Heart right ventricle (tissue), 16 donors: ENCODE results near the gene ZNF747. TPM values are rescaled to one million over a fixed set of nuclear protein-coding genes. Genes with fewer than 3 reads are reported as not detected.
A peak's percentile ranks its signal among the peaks of the same experiment; 100 is the strongest.

Source experiments
- ATAC-seq, 8 donors: fragments of 200-7000 bp; cut with Tn5 transposase; one replicate each; pipeline ENCODE4 v1.9.1; 2020; ENCODE audit warnings: mild to moderate bottlenecking in 8 of 8, moderate library complexity in 8 of 8, moderate number of reproducible peaks in 1 of 8
- DNase-seq, 2 donors: peaks; one replicate each; pipeline ENCODE4 v3.0.0-alpha.2; 2020
- H3K27ac ChIP-seq, 10 donors: fragments of 200-600 bp; sonication (generic) in 2 of 10; one replicate each; pipeline versions ENCODE4 v1.5.0 to v1.8.0; 2020 to 2022; ENCODE audit warnings: mild to moderate bottlenecking in 3 of 10
- H3K27me3 ChIP-seq, 7 donors: fragments of 200-600 bp; one replicate each; pipeline ENCODE4 v1.8.0; 2021 to 2022; ENCODE audit warnings: mild to moderate bottlenecking in 2 of 7
- H3K36me3 ChIP-seq, 9 donors: fragments of 200-600 bp; sonication (generic) in 1 of 9; one replicate each; pipeline versions ENCODE4 v1.5.0 to v1.8.0; 2020 to 2022; ENCODE audit warnings: mild to moderate bottlenecking in 2 of 9
- H3K4me1 ChIP-seq, 9 donors: fragments of 200-600 bp; sonication (generic) in 1 of 9; one replicate each; pipeline versions ENCODE4 v1.5.0 to v1.8.0; 2020 to 2022; ENCODE audit warnings: mild to moderate bottlenecking in 4 of 9
- H3K4me3 ChIP-seq, 10 donors: fragments of 200-600 bp; sonication (generic) in 2 of 10; one replicate each; pipeline versions ENCODE4 v1.5.0 to v1.8.0; 2020 to 2022; ENCODE audit warnings: mild to moderate bottlenecking in 7 of 10, moderate library complexity in 2 of 10
- H3K9me3 ChIP-seq, 11 donors: fragments of 200-600 bp in 10 of 11; sonication (generic) in 2 of 11; one replicate each; pipeline versions ENCODE4 v1.5.0 to v1.8.0; 2013 to 2022; ENCODE audit warnings: mild to moderate bottlenecking in 2 of 11, control low read depth in 1 of 11, moderate library complexity in 1 of 11
- CTCF ChIP-seq, 9 donors: fragments of 200-600 bp; sonication (generic) in 2 of 9; IDR thresholded peaks; one replicate each; pipeline versions ENCODE4 v1.5.0 to v1.8.0; 2021 to 2022; ENCODE audit warnings: antibody characterized with exemption in 9 of 9, mild to moderate bottlenecking in 5 of 9, moderate library complexity in 1 of 9
- WGBS, 2 donors: extraction: QIAGEN DNeasy Blood & Tissue Kit; methylation state at CpG; one replicate each; pipeline ENCODE4 v1.1.7; 2013; ENCODE audit warnings: inconsistent platforms in 1 of 2; 5-methylcytosine and 5-hydroxymethylcytosine counted together
- intact Hi-C, 10 donors: fragments of 100-400 bp; cut with DNase I; formaldehyde crosslinking; loops; one replicate each; pipeline versions ENCODE4 v1.11.1 to v1.14.2; 2022
- polyA plus RNA-seq, 2 donors: library from polyadenylated mRNA; stranded (reverse); fragments of 200-250 nt; gene quantifications; one replicate each; pipeline ENCODE4 v1.2.3, GENCODE V29; 2013
- total RNA-seq, 10 donors: library from RNA; stranded (reverse); fragmentation: NEBNext Ultra II Directional in 3 of 10; extraction: Animal tissue kit (Norgen Biotek cat#: 25700) in 3 of 10; gene quantifications; one replicate each; pipeline versions ENCODE4 v1.2.1 to v1.2.4, GENCODE V29; 2021 to 2023
- donor health status: Arrhythmogenic right ventricular cardiomyopathy.
- donor health status: ischemic (EF 13 %, LVEDD 7.1; RV severe dilation, severe dysfunction).
- donor health status: healthy with polysubstance abuse.
- donor health status: DM: no; HTN: yes; CAD: no.
- donor health status: DM: no; HTN: no; CAD: no.
- donor health status: ischemic (EF 25% LVEDD 6.9; RV normal size, moderate dysfunction).
- donor health status: ischemic (EF 25% LVEDD 5.7; RV mildly dilated, moderate dysfunction).
- donor health status: healthy.
- donor health status: DM: yes; HTN: yes; CAD: no.
- donor health status: Ischemic cardiomyopathy.
- donor health status: ischemic (EF 35%, LVEDD 5.7; RV mildly dilated, moderate dysfunction).
- donor health status: nonischemic (EF 11% LVEDD 7.7; RV severe dilation, severe dysfunction).
- donor health status: DM: yes; HTN: yes; CAD: no.
- donor health status: PGD.
- donor health status: ischemic (EF 29% LVEDD 5.4; RV normal size, mild dysfunction).
- donor health status: nonischemic (EF 23%, LVEDD 6.1; RV moderate dilation, normal function).

Gene ZNF747
- total and polyA plus RNA-seq, 12 donors, result 8.5 to 14.3 (median 10.5) TPM

GRCh38 chr16:30526823-30527634 lies 7.6 kb downstream of the ZNF747 start:
- Histone ChIP-seq H3K27me3 (no peaks in the 10 kb centered on the region), H3K4me3 (peak overlapping the region; percentile 52 to 87 (median 71)), H3K4me1 (peaks cover 8 to 43% (median 38%) of the 10 kb centered on the region in 9 donors), H3K27ac (peak overlapping the region; percentile 94 to 100 (median 99)), H3K36me3 (peaks cover 0 to 34% (median 8%) of the 10 kb centered on the region in 9 donors), H3K9me3 (no peaks in the 10 kb centered on the region)
- TF ChIP-seq CTCF (IDR thresholded peaks at IDR 0.05), result peak in 6 of 9 donors; percentile 23 to 50 (median 33)
- 1% methylated on average over 73 to 79 of the region's 79 CpGs for WGBS, 2 donors
- DNase-seq (peak; percentile 98 to 99), ATAC-seq (peak; percentile 92 to 97 (median 95))
- intact Hi-C loops, result loop anchor here in 7 of 10 donors (2.0 to 10.0 kb wide), 10 partner anchors 32 to 128 kb away; partner anchors contain the start of genes SEPHS2 (in 5 of the 7), ZNF688 (in 4 of the 7), DCTPP1 (in 1 of the 7) and FBRS (in 1 of the 7)

GRCh38 chr16:30526137-30526822 lies 8.4 kb downstream of the ZNF747 start, which contains the start of gene ZNF768:
TSS of gene ZNF768 (minus strand) at chr16:30526566. CDS start at chr16:30526413, 153 bp downstream.
- Histone ChIP-seq H3K9me3 (no peaks in the 10 kb centered on the region), H3K36me3 (peaks cover 0 to 26% (median under 1%) of the 10 kb centered on the region in 9 donors), H3K4me1 (peaks cover 8 to 48% (median 38%) of the 10 kb centered on the region in 9 donors), H3K27ac (peak within 1 kb of the TSS; percentile 94 to 100 (median 99)), H3K4me3 (peak within 1 kb of the TSS; percentile 52 to 87 (median 71)), H3K27me3 (no peaks in the 10 kb centered on the region)
- DNase-seq, result peak in 1 of 2 donors; percentile 48
- intact Hi-C loops, result loop anchor here in 7 of 10 donors (2.0 to 10.0 kb wide), 10 partner anchors 33 to 129 kb away; partner anchors contain the start of genes SEPHS2 (in 5 of the 7), ZNF688 (in 4 of the 7), DCTPP1 (in 1 of the 7) and FBRS (in 1 of the 7)
- no peak for TF ChIP-seq CTCF (IDR thresholded peaks at IDR 0.05)
- WGBS, 2 donors, result 1 to 2% methylated on average over 44 to 73 of the region's 73 CpGs
- peak; percentile 13 to 67 (median 50) for ATAC-seq

- Histone ChIP-seq H3K9me3 (no peaks in the 10 kb centered on the region), H3K27me3 (no peaks in the 10 kb centered on the region), H3K36me3 (peaks cover 0 to 22% (median 0%) of the 10 kb centered on the region in 9 donors), H3K4me3 (peak overlapping the region; percentile 19 to 87 (median 71)), H3K27ac (peak overlapping the region; percentile 94 to 100 (median 99)), H3K4me1 (peaks cover 8 to 48% (median 38%) of the 10 kb centered on the region in 9 donors)
- WGBS, 2 donors, result 51 to 60% methylated on average over 4 of the region's 4 CpGs
- no peak for ATAC-seq
- TF ChIP-seq CTCF (IDR thresholded peaks at IDR 0.05), result no peak
- no peak for DNase-seq
- intact Hi-C loops, result loop anchor here in 7 of 10 donors (2.0 to 10.0 kb wide), 10 partner anchors 33 to 129 kb away; partner anchors contain the start of genes SEPHS2 (in 5 of the 7), ZNF688 (in 4 of the 7), DCTPP1 (in 1 of the 7) and FBRS (in 1 of the 7)
These were observed 8.9 kb downstream of the ZNF747 start for GRCh38 chr16:30525844-30526136.
